SU-DHL-6 (cell line): Measurements from ENCODE around the gene SERPINA12.

ENCODE experiments used
- H2AFZ ChIP-seq: fragments of 200-600 bp; sonication (generic); 2 replicates; pipeline ENCODE4 v1.6.1; 2014; ENCODE audit warnings: low read depth, mild to moderate bottlenecking, moderate library complexity, mixed read lengths, antibody characterized with exemption, low read length; ENCODE audit not compliant: severe bottlenecking
- H3F3A ChIP-seq: fragments of 200-600 bp; shearing (Covaris generic); 2 replicates; pipeline ENCODE4 v1.6.0; 2016; ENCODE audit warnings: antibody characterized with exemption, mild to moderate bottlenecking; ENCODE audit not compliant: insufficient read depth
- H3K27ac ChIP-seq: fragments of 200-600 bp; sonication (generic); 2 replicates; pipeline ENCODE4 v1.5.1; 2016; ENCODE audit warnings: low read depth, mild to moderate bottlenecking, low read length, moderate library complexity, mixed read lengths
- H3K27me3 ChIP-seq: fragments of 200-600 bp; sonication (generic), shearing (Covaris generic); 2 replicates; pipeline ENCODE4 v1.6.0; 2014; ENCODE audit warnings: mild to moderate bottlenecking, low read length
- H3K36me3 ChIP-seq: fragments of 200-600 bp; sonication (generic); 2 replicates; pipeline ENCODE4 v1.6.1; 2014; ENCODE audit warnings: mild to moderate bottlenecking, low read length, mixed read lengths
- H3K4me2 ChIP-seq: fragments of 300-600, 200-600 bp; shearing (Covaris generic), sonication (generic); 2 replicates; pipeline ENCODE4 v1.6.0; 2014; ENCODE audit warnings: low read length, low read depth, mild to moderate bottlenecking; ENCODE audit not compliant: poor library complexity, severe bottlenecking
- H3K4me3 ChIP-seq: fragments of 200-600 bp; sonication (generic); 2 replicates; pipeline ENCODE4 v1.5.1; 2014; ENCODE audit warnings: antibody characterized with exemption, low read length, mild to moderate bottlenecking, mixed read lengths; ENCODE audit not compliant: insufficient read depth, poor library complexity, severe bottlenecking
- H3K79me2 ChIP-seq: fragments of 200-600 bp; sonication (generic); 2 replicates; pipeline ENCODE4 v1.6.1; 2014; ENCODE audit warnings: mild to moderate bottlenecking, low read length, moderate library complexity; ENCODE audit not compliant: insufficient read depth
- H3K9ac ChIP-seq: fragments of 200-600 bp; sonication (generic); 2 replicates; pipeline ENCODE4 v1.7.0; 2014; ENCODE audit warnings: mild to moderate bottlenecking, low read length
- H3K9me2 ChIP-seq: fragments of 200-600 bp; sonication (generic); replicated peaks from 2 replicates; pipeline ENCODE4 v1.6.1; 2014; ENCODE audit warnings: low read length; ENCODE audit not compliant: insufficient read depth
- H3K9me3 ChIP-seq: fragments of 200-600 bp; sonication (generic); 2 replicates; pipeline ENCODE4 v1.6.1; 2014; ENCODE audit warnings: low read length, mixed read lengths; ENCODE audit not compliant: insufficient read depth
- H4K20me1 ChIP-seq: fragments of 200-600 bp; sonication (generic); 2 replicates; pipeline ENCODE4 v1.6.1; 2014; ENCODE audit warnings: low read depth, mild to moderate bottlenecking, antibody characterized with exemption, low read length, moderate library complexity, mixed read lengths
- EZH2phosphoT487 ChIP-seq: fragments of 200-600 bp; sonication (generic), shearing (Covaris generic); conservative IDR thresholded peaks from 2 replicates; pipeline ENCODE4 v1.6.1; 2018; ENCODE audit warnings: mild to moderate bottlenecking, antibody characterized with exemption, low read length, moderate library complexity, mixed read lengths
- TF ChIP-seq, protein P1 (sequence below): fragments of 200-600 bp; sonication (generic); IDR thresholded peaks from one replicate; pipeline ENCODE4 v1.5.1; 2017; ENCODE audit warnings: antibody characterized with exemption, mild to moderate bottlenecking, low read length, moderate library complexity; ENCODE audit not compliant: insufficient read depth, poor library complexity, severe bottlenecking

SERPINA12 gene

DNA sequence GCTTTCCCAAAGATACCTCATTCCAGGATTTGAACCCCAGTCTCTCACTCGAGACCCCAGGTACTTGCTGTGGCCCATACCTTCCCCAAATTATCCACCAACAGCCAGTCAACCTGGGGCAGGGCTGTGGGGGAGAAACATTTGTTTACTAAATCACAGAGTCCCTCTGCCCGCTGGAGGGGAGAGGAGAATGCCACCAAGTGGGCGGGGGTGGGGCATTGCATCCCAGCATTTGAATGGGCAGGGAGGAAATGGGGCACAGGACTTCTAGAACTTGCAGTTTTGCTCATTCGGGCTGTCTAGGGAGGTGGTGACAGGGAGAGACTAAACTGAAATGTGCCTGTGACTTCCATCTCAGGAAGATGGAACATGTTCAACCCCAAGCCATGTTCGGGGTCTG is 22.4 kb downstream of the SERPINA12 start:
- no peaks in the 10 kb centered on the region for H3K27me3 ChIP-seq
- no peak overlapping the region for H2AFZ ChIP-seq
- no peak overlapping the region for H3K4me3 ChIP-seq

DNA sequence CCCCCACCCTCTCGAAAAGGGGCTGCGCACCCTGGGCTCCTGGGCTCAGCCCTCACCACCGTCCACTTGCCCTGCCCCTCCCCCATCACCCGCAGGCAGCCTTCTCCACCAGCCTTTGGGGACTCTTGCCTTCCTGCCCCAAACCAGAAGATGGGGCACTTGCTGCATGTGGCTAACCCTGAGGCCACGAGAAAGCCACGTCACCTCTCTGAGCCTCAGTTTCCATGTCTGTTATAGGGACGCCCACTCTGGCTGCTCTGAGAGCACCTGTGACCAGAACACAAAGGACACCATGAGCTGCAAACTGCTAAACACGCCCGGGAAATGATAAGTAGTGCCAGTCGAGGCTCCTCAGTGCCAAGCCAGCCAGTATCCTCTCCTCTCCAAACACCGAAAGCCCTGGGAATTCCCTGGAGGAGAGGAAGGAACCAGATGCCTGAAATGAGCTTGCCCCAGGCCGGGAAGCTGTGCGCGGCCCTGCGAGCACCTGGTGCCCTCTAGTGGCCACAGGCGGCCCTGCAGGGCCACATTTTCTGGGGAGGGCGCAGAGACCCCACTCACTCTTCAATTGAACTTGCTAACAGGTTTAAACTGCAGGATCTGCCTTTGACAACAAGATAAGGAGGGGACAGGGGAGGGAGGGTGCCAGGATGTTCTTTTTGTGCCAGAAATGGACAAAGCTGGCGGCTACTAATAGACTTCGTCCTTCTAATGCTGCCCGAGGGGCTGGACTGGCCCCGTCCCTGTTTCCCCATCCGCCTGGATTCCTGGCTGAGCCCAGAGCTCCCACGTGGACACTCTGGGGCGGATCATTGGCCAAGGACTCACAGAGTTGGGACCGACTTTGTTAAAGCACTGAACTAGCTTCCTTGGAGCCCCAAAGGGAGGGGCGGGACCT is 23.1 kb downstream of the SERPINA12 start:
- Histone ChIP-seq H3K27ac (peak overlapping the region; percentile 91), H3K9me3 (no peaks in the 10 kb centered on the region), H3K9ac (peak overlapping the region; percentile 23; the same call in 1 of the 2 replicates)

More for the DNA sequence above, 22.4 kb downstream of the SERPINA12 start:
- no peaks in the 10 kb centered on the region for H3K9me2 ChIP-seq
- H3F3A ChIP-seq = peaks cover 24% of the 10 kb centered on the region; the same call in 1 of the 2 replicates
- no peak overlapping the region for H3K4me2 ChIP-seq
- H3K9ac ChIP-seq = no peak overlapping the region
- H3K36me3 ChIP-seq = no peaks in the 10 kb centered on the region
- no peaks in the 10 kb centered on the region for H4K20me1 ChIP-seq
- TF ChIP-seq, protein P1, sequence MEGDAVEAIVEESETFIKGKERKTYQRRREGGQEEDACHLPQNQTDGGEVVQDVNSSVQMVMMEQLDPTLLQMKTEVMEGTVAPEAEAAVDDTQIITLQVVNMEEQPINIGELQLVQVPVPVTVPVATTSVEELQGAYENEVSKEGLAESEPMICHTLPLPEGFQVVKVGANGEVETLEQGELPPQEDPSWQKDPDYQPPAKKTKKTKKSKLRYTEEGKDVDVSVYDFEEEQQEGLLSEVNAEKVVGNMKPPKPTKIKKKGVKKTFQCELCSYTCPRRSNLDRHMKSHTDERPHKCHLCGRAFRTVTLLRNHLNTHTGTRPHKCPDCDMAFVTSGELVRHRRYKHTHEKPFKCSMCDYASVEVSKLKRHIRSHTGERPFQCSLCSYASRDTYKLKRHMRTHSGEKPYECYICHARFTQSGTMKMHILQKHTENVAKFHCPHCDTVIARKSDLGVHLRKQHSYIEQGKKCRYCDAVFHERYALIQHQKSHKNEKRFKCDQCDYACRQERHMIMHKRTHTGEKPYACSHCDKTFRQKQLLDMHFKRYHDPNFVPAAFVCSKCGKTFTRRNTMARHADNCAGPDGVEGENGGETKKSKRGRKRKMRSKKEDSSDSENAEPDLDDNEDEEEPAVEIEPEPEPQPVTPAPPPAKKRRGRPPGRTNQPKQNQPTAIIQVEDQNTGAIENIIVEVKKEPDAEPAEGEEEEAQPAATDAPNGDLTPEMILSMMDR = no peak
- no peak for TF ChIP-seq EZH2phosphoT487
- no peak overlapping the region for H3K27ac ChIP-seq
- H3K9me3 ChIP-seq = no peaks in the 10 kb centered on the region
- H3K79me2 ChIP-seq = no peaks in the 10 kb centered on the region

DNA sequence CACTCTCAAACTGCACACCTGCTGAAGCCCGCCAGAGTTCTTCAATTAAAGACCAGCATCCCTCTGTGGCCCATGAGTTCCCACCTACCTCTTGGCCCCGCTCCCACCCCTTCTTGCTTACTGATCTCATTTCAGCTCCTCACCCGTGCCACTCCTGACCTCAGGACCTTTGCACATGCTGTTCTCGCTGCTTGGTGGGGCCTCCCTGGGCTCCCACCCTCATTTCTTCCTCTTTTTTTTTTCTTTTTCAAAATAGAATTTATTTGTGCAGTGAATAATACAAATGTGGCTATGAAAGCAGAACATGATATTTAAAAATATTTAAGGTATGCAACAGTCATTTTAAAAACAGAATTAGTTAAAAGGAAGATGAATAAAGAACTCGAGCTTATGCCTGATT is 24.8 kb downstream of the SERPINA12 start:
- Histone ChIP-seq H3K9me3 (no peaks in the 10 kb centered on the region), H4K20me1 (no peaks in the 10 kb centered on the region), H3K27ac (peak overlapping the region; percentile 91), H3F3A (peaks cover 24% of the 10 kb centered on the region; the same call in 1 of the 2 replicates), H3K27me3 (no peaks in the 10 kb centered on the region), H3K4me2 (peak overlapping the region; percentile 56), H2AFZ (no peak overlapping the region), H3K36me3 (no peaks in the 10 kb centered on the region), H3K9me2 (no peaks in the 10 kb centered on the region), H3K4me3 (no peak overlapping the region), H3K79me2 (no peaks in the 10 kb centered on the region), H3K9ac (no peak overlapping the region)
- TF ChIP-seq, protein P1 = no peak
- TF ChIP-seq EZH2phosphoT487 = no peak

More for the DNA sequence above, 23.1 kb downstream of the SERPINA12 start:
- H3K4me2 ChIP-seq = peak overlapping the region; percentile 30
- H3F3A ChIP-seq = peaks cover 24% of the 10 kb centered on the region; the same call in 1 of the 2 replicates
- H4K20me1 ChIP-seq = no peaks in the 10 kb centered on the region
- H3K9me2 ChIP-seq = no peaks in the 10 kb centered on the region
- H3K36me3 ChIP-seq = no peaks in the 10 kb centered on the region
- H3K27me3 ChIP-seq = no peaks in the 10 kb centered on the region
- peak overlapping the region; percentile 49 for H2AFZ ChIP-seq
- H3K4me3 ChIP-seq = no peak overlapping the region
- TF ChIP-seq, protein P1 = peak; percentile 97
- no peak for TF ChIP-seq EZH2phosphoT487
- no peaks in the 10 kb centered on the region for H3K79me2 ChIP-seq
